Stimulated activated CD8-positive, alpha-beta memory T cell treated with anti-CD3 and anti-CD28 coated beads, Interleukin-12 subunit alpha, Interleukin-12 subunit beta, amount 100 ng/mL, for 24 hours (primary cell): Measurements from ENCODE around the gene TMEM163.
"Not testable (repeated sequence)": the region's sequence is repeated elsewhere in the genome, so short reads cannot be mapped to it uniquely, and the experiment has no call there.

Experiments
- DNase-seq: peaks from one replicate; pipeline ENCODE4 v3.0.0-alpha.2; 2020; ENCODE audit errors: extremely low read depth

TMEM163 gene

GRCh38 chr2:134489732-134490384, 228.9 kb downstream of the TMEM163 start:
- DNase-seq = no peak

- no peak for DNase-seq
Observed at GRCh38 chr2:134482766-134483340, 235.9 kb downstream of the TMEM163 start.

DNA sequence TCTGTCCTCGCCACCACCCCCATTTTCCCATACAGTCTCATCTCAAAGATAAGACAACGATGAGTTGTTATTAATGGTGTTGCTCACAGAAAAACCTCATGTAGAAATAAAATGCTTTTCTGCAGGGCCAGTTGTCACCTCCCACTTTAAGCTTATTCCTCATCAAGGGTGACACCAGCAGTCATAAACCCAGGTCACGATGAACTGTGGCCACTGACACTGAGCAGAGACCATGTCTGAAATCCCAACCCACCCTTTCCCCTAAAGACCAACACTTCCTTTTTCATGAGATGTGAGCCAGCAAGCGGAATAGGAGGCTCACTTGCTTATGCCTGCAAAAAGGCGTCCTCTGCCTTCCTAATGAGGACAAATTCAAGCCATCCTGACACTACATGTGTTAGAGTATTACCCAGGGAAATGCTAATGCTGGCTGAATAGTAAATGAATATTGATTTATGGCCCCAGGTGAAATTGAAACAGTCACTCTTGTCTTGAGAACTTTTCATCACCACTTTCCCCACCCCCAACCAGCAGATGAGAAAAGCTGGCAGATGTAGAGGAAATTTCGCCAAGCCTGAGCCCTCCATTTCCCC, 236.6 kb downstream of the TMEM163 start:
- DNase-seq = no peak

GRCh38 chr2:134479696-134480330, 239.0 kb downstream of the TMEM163 start:
- DNase-seq = no peak

DNA sequence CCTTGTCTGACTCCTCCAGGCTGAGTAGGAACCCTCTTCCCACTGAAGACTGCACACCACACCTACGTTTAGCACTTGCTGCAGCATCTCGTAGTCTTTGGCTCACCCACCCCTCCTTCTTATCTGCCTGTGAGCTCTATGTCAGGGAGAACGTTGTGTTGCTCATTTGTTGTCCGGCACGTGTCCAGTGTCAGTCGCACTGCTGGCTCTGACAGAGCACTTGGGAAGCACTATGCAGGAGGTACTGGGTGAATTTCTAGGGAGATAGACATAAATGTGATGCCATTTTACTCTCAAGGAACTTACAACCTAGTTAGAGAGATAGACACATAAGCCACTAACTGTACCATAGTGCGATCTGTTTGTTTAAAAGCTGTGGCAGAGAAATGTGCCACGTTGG, 241.8 kb downstream of the TMEM163 start:
- DNase-seq = not testable (repeated sequence)

GRCh38 chr2:134470561-134471168, 248.1 kb downstream of the TMEM163 start:
- DNase-seq = no peak

DNA sequence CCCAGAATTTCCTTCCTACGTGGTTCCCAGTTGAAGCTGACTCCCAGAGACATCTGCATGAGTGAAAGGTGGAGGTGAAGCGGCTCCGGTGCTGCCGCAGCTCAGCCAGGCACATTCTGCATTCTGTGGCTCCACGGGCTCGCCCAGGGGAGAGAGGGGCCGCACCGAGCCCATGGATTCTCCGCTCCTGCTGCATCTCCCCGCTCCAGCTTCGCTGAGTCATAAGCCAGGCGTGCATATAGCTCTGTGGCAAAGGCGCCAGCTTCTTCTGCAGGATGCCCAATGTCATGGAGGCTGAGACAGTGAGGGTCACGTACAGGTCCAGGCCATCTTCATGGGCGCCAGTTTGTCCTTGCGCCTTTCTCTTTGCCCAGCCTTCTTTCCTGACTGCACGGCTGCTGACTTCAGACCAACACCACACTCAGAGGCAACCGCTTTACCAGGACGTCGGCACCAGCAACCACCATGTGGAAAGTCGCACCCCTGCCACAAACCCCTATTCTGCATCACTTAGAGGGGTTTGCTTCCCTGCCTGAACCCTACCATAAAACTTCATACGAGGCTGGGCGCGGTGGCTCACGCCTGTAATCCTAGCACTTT, 249.2 kb downstream of the TMEM163 start:
- no peak for DNase-seq

DNA sequence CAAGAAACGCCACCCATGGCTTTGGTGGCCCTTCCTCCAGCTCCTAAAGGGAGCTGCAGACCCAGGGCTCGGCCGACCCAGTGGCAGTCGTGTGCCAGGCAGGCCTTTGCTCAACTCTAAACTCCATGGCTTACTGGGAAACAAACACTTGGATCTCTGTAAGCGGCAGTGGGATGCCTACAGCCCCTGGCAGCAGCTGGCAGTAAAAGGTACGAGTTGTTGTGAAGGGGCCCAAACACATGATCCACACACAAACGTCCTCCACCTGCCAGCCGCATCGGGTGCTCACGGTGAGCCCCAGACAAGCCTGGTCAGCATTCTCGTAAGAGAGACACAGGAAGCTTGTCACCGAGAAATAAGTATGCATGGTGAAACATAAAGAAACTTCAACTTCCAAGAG, 250.0 kb downstream of the TMEM163 start:
- no peak for DNase-seq

GRCh38 chr2:134468164-134468563, 250.6 kb downstream of the TMEM163 start:
- DNase-seq = no peak

- no peak for DNase-seq
Observed at GRCh38 chr2:134466141-134466540, 252.7 kb downstream of the TMEM163 start.

GRCh38 chr2:134465228-134466105, 253.3 kb downstream of the TMEM163 start:
- no peak for DNase-seq

GRCh38 chr2:134463699-134464022, 255.1 kb downstream of the TMEM163 start:
- no peak for DNase-seq

GRCh38 chr2:134462791-134463698, 255.8 kb downstream of the TMEM163 start:
- no peak for DNase-seq

- no peak for DNase-seq
Observed at GRCh38 chr2:134462275-134462674, 256.5 kb downstream of the TMEM163 start.

DNA sequence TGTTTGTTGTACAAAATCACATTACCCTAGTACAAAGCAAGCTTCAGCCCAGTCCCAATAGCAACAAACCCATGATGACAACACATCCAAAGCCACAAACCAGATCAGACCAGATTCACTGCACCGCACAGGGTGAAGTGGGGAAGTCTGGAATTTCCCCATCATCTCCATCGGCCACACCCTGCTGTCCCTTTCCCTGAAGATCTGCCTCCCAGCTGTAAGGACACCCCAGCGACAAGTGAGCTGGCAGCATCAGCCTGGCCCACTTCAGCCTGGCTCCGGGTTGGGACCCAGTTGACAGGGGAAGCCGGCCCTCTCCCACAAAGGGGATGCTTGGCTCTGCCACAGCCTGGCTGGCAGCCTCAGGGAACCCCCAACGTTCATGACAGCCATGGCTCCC, 257.3 kb downstream of the TMEM163 start:
- DNase-seq = no peak

DNA sequence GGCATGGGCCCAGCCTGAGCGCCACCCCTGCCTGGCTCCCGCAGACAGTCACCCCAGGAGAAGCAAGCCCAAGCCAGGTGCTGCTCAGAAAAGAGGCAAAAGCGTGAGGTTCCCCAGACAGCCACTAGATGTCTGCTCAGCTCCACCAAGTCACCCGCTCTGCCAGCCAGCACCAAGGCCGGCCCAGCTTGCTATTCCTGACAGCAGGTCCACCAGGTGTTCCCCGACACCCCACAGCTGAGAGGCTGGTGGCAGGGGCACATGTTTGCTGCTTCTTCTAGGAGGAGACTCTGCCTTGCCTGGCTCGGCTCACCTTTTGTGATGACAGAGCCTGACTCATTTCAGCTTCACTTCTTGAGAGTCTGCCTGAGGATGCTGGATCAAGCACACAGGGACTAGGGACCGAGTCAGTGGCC, 258.2 kb downstream of the TMEM163 start:
- no peak for DNase-seq

GRCh38 chr2:134459706-134460406, 258.9 kb downstream of the TMEM163 start:
- DNase-seq = no peak

GRCh38 chr2:134458950-134459349, 259.9 kb downstream of the TMEM163 start:
- no peak for DNase-seq

GRCh38 chr2:134458473-134458853, 260.3 kb downstream of the TMEM163 start:
- DNase-seq = no peak
